ENCODE data around the gene TBX10.

DNA sequence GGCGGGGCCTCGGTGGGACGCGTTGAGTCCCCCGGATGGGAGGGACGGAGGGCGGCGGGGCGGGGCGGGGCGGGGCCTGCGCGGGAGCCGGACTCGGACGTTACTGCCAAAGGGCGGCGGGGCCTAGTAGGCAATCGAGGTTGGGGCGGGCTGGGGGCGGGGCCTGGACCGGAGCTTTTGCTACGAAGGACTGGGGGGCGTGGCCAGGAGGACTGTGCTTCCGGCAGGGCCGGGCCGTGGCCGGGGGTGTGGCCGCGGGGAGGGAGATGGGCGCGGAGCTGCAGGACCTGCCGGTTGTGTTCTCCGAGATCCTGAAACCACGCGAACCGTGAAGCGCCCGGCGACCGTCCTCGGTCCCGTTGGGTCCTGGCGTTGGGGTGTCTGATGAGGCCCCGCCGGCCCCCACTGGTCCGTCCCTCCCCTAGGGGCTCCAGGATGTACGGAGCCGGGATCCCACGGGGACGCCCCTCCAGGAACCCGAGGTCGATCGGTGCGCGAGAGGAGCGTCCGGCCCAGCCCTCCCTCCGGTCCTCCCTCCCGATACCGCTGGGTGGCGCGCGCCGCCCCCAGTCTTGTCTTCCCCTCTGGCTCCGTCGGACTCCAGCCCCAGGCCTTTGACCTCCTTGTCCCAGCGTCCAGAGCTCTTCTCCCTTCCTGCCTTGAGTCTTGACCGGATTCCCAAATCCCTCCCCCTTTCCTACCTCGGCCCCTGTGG, 9.2 kb downstream of the TBX10 start:
- no peak for TF ChIP-seq ZNF274 (IDR thresholded peaks at IDR 0.05; ENCODE audit: low read depth, low read length)
- no peak for TF ChIP-seq YY1 (IDR thresholded peaks at IDR 0.05; ENCODE audit: insufficient read depth, insufficient read length)

Data from NT2/D1 (cell line).